Kidney epithelial cell (primary cell): ENCODE results near the gene ATOH8. TPM values are rescaled to one million over a fixed set of nuclear protein-coding genes. Genes with fewer than 3 reads are reported as not detected.

Experiments
- DNase-seq: peaks from one replicate; pipeline ENCODE4 v3.0.0-alpha.2; 2010; ENCODE audit warnings: low read depth
- H3K27me3 ChIP-seq: 2 replicates; pipeline ENCODE4 v1.6.0; 2011; ENCODE audit warnings: low read length; ENCODE audit not compliant: control insufficient read depth, insufficient read depth
- H3K36me3 ChIP-seq: 2 replicates; pipeline ENCODE4 v1.5.1; 2011; ENCODE audit warnings: low read length; ENCODE audit not compliant: control insufficient read depth, insufficient read depth
- H3K4me3 ChIP-seq: 2 replicates; pipeline ENCODE4 v1.5.1; 2011; ENCODE audit warnings: low read depth, mild to moderate bottlenecking, control low read depth, low read length
- CTCF ChIP-seq: IDR thresholded peaks from 2 replicates; pipeline ENCODE4 v1.5.1; 2011; ENCODE audit warnings: mild to moderate bottlenecking, moderate library complexity, low read length, control low read depth, inconsistent platforms; ENCODE audit not compliant: insufficient read depth, poor library complexity, severe bottlenecking
- total RNA-seq: library from RNA; depleted of rRNA; stranded (reverse); fragments of >200 nt; gene quantifications from 2 replicates; pipeline ENCODE4 v1.2.3, GENCODE V29; 2015

Gene ATOH8
- total RNA-seq, 1 donor from 2014 or later: 1.0 TPM

GRCh38 chr2:85735691-85736090 is 18.1 kb upstream of the ATOH8 start:
- Histone ChIP-seq H3K4me3 (no peak overlapping the region), H3K36me3 (no peaks in the 10 kb centered on the region), H3K27me3 (peaks cover 5% of the 10 kb centered on the region)
- TF ChIP-seq CTCF: no peak
- no peak for DNase-seq

DNA sequence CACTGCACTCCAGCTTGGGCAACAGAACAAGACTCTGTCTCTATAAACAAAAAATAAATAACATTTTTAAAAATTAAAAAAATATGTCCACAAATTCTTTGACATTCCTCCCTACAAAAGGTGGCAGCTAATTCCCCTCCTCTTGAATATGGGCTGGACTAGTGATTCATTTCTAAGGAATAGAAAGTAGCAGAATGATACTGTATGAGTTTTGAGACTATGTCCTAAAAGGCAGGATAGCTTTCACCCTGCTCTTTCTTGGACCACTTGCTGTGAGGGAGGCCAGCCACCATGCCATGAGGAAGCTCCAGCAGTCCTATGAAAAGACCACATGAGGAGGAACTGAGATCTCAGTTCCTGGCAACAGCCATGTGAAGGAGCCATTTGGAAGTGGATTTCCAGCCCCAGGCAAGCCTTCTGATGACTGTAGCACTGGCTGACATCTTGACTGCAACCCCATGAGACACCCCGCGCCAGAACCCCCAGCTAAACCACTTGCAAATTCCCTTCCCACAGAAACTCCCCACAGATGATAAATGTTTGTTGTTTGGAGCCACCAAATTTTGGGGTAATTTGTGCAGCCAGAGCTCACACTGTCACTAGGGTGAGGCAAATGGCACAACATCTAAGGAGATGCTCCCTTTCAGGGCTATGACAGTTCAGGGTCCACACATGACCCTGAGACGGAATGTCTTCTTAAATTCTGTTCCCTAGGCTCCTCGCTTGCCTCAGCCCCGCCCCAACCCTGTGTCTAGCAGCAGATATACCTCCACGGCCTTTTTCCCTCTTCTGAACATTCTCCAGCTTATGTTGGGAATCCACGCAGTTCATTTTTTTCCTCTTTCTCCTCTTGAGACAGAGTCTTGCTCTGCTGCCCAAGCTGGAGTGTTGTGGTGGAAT is 17.1 kb upstream of the ATOH8 start:
- Histone ChIP-seq H3K36me3 (no peaks in the 10 kb centered on the region), H3K4me3 (no peak overlapping the region), H3K27me3 (peaks cover 5% of the 10 kb centered on the region)
- TF ChIP-seq CTCF: no peak
- no peak for DNase-seq

DNA sequence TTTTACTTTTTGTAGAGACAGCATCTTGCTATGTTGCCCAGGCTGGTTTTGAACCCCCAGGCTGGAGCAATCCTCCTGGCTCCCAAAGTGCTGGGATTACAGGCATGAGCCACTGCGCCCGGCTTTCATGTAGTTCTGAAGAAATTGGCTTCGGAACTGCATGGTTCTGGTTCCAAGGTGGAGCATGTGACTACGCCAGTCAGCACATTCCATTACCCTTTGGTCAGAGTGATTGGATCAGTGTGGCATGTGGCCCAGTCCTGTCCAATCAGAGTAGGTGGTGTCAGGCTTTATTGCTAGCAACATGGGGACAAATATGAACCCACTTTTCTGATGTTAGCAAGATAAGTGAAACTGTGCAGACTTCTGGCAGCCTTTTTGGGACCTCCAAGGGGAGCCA is 16.3 kb upstream of the ATOH8 start:
- DNase-seq: no peak
- no peak for TF ChIP-seq CTCF
- H3K36me3 ChIP-seq: no peaks in the 10 kb centered on the region
- H3K27me3 ChIP-seq: peaks cover 5% of the 10 kb centered on the region
- no peak overlapping the region for H3K4me3 ChIP-seq

DNA sequence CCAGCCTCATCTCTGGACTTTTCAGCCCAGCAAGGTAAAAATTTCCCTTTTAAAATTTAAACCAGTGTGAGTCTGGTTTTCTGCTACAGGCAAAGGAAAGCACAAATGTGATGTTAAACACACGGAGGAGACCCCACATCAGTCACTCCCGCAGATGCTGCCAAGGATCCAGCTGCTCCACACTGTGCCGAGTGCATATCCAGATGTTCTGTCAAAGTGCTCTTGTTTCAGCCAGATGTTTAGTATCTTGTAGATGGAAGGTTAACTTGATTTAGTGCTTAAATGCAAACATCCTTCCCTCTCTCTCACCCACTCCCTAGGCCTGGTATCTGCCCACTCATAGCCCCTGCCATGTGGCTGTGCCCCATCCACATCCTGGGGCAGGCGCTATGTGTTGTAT is 15.8 kb upstream of the ATOH8 start:
- Histone ChIP-seq H3K36me3 (no peaks in the 10 kb centered on the region), H3K27me3 (peaks cover 5% of the 10 kb centered on the region), H3K4me3 (no peak overlapping the region)
- TF ChIP-seq CTCF: no peak
- DNase-seq: no peak

GRCh38 chr2:85740193-85740592 is 13.6 kb upstream of the ATOH8 start:
- Histone ChIP-seq H3K36me3 (no peaks in the 10 kb centered on the region), H3K4me3 (no peak overlapping the region), H3K27me3 (peaks cover under 1% of the 10 kb centered on the region)
- TF ChIP-seq CTCF: no peak
- DNase-seq: no peak

- no peak for TF ChIP-seq CTCF
- Histone ChIP-seq H3K36me3 (no peaks in the 10 kb centered on the region), H3K4me3 (no peak overlapping the region), H3K27me3 (peaks cover 7% of the 10 kb centered on the region)
- no peak for DNase-seq
Observed at GRCh38 chr2:85741211-85741832, 12.5 kb upstream of the ATOH8 start.
